BLaER1 treated with 17β-estradiol and CSF1 and Interleukin-3, amounts not matched to agents 10 nM and 100 nM (cell line): Measurements from ENCODE around the gene RPP25L.
"Not testable (repeated sequence)": the region's sequence is repeated elsewhere in the genome, so short reads cannot be mapped to it uniquely, and the experiment has no call there.

ENCODE experiments used
- H3K27ac ChIP-seq, 11 experiments: shearing (Covaris generic); formaldehyde crosslinking; 2 replicates each; pipeline ENCODE4 v1.8.1; 2022
- H3K27me3 ChIP-seq, 11 experiments: shearing (Covaris generic); formaldehyde crosslinking; 2 replicates each; pipeline ENCODE4 v1.8.1; 2022
- H3K36me3 ChIP-seq, 11 experiments: shearing (Covaris generic); formaldehyde crosslinking; 2 replicates each; pipeline ENCODE4 v1.8.1; 2022
- H3K4me1 ChIP-seq, 10 experiments: shearing (Covaris generic); formaldehyde crosslinking; 2 replicates each; pipeline ENCODE4 v1.8.1; 2022
- H3K4me2 ChIP-seq, 11 experiments: shearing (Covaris generic); formaldehyde crosslinking; 2 replicates each; pipeline ENCODE4 v1.8.1; 2022
- H3K4me3 ChIP-seq, 10 experiments: shearing (Covaris generic); formaldehyde crosslinking; 2 replicates each; pipeline ENCODE4 v1.8.1; 2022
- H3K9ac ChIP-seq, 11 experiments: shearing (Covaris generic); formaldehyde crosslinking; 2 replicates each; pipeline ENCODE4 v1.8.1; 2022
- H3K9me3 ChIP-seq, 11 experiments: shearing (Covaris generic); formaldehyde crosslinking; replicated peaks in 1 of 11; 2 replicates each; pipeline ENCODE4 v1.8.1; 2022
- H4K20me1 ChIP-seq, 11 experiments: shearing (Covaris generic); formaldehyde crosslinking; 2 replicates each; pipeline ENCODE4 v1.8.1; 2022
- Cebpa-rat ChIP-seq, 11 experiments: shearing (Covaris generic); IDR thresholded peaks; 2 replicates each; pipeline ENCODE4 v1.8.1; 2022

Gene RPP25L

DNA sequence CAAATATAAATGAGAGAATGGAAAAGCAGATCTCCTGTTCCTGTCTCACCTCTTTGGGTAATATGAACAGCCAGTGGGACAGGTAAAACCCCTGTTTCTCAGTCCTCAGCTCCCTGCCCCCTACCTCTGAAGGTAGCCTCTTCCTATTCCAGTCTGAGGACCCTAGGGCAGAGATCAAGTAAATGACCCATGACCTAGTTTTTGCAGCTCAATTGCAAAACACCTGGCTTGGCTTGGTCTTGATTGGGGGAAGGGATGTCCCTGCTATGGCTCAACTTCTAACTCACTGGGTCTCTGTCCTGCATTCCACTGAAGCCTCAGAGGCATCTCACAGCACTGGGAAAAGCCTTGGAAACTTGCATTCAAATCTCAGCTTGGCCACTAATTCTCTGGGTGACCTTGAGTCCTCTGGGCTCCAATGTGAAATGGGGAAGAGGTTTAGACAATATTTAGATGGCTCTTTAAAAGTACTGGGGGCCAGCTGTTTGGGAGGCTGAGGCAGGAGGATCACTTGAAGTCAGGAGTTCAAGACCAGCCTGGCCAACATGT lies 32.9 kb upstream of the RPP25L start:
- Histone ChIP-seq H3K27me3 (no peaks in the 10 kb centered on the region), H4K20me1 (peaks cover 0 to 17% (median 11%) of the 10 kb centered on the region in 11 experiments; a peak in 11 of 22 replicates), H3K27ac (no peak overlapping the region), H3K9me3 (no peaks in the 10 kb centered on the region), H3K4me2 (no peak overlapping the region), H3K9ac (no peak overlapping the region), H3K4me1 (peaks cover 20 to 38% (median 29%) of the 10 kb centered on the region in 10 experiments), H3K36me3 (peaks cover 16 to 21% (median 19%) of the 10 kb centered on the region in 11 experiments), H3K4me3 (no peak overlapping the region)
- TF ChIP-seq Cebpa-rat (IDR thresholded peaks at IDR 0.05) = no peak

- Histone ChIP-seq H3K4me2 (no peak overlapping the region), H3K27ac (no peak overlapping the region), H3K9ac (no peak overlapping the region), H3K4me3 (no peak overlapping the region), H4K20me1 (peaks cover 0 to 8% (median 6%) of the 10 kb centered on the region in 11 experiments; a peak in 11 of 22 replicates), H3K36me3 (no peaks in the 10 kb centered on the region), H3K9me3 (no peaks in the 10 kb centered on the region), H3K27me3 (no peaks in the 10 kb centered on the region), H3K4me1 (peaks cover 19 to 29% (median 22%) of the 10 kb centered on the region in 10 experiments)
- no peak for TF ChIP-seq Cebpa-rat (IDR thresholded peaks at IDR 0.05)
These were observed 30.8 kb upstream of the RPP25L start for GRCh38 chr9:34642679-34643078.

DNA sequence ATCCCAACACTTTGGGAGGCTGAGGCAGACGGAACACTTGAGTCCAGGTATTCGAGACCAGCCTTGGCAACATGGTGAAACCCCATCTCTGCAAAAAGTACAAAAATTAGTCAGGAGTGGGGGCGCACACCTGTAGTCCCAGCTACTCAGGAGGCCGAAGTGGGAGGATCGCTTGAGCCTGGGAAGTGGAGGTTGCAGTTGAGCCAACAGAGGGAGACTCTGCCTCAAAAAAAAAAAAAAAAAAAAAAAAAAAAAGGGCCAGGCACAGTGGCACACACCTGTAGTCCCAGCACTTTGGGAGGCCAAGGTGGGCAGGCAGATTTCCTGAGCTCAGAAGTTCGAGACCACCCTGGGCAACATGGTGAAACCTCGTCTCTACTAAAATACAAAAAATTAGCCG lies 27.4 kb upstream of the RPP25L start:
- H3K4me3 ChIP-seq, H3K27me3 ChIP-seq, H3K9me3 ChIP-seq, H3K4me2 ChIP-seq, H3K27ac ChIP-seq, H3K9ac ChIP-seq: not testable (repeated sequence)
- peaks cover 38 to 48% (median 41%) of the 10 kb centered on the region in 10 experiments for H3K4me1 ChIP-seq
- H3K36me3 ChIP-seq = peaks cover 0 to 16% (median 12%) of the 10 kb centered on the region in 11 experiments; a peak in 13 of 22 replicates
- H4K20me1 ChIP-seq = peaks cover 0 to 28% (median 17%) of the 10 kb centered on the region in 11 experiments; a peak in 16 of 22 replicates

DNA sequence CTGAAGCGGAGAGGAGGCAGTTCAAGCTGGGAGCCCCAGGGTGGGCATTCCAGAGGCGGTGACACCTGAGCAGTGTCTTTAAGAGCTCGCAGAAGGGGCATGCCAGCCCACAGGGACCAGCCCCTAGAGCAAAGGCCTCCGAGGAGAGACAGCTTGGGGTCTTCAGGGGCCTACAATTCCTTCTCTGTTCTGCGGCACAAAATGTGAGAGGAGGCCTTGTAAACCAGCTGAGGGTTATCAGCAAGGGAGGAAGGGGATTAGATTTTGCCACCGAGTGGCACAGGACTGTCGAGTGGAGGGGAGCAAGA lies 26.2 kb upstream of the RPP25L start:
- no peaks in the 10 kb centered on the region for H3K27me3 ChIP-seq
- peak overlapping the region; percentile 64 to 82 (median 74) for H3K4me3 ChIP-seq
- H3K9me3 ChIP-seq = no peaks in the 10 kb centered on the region
- H3K27ac ChIP-seq = peak overlapping the region; percentile 76 to 88 (median 82)
- peaks cover 0 to 40% (median 28%) of the 10 kb centered on the region in 11 experiments; a peak in 16 of 22 replicates for H4K20me1 ChIP-seq
- H3K4me1 ChIP-seq = peaks cover 38 to 53% (median 47%) of the 10 kb centered on the region in 10 experiments
- TF ChIP-seq Cebpa-rat (IDR thresholded peaks at IDR 0.05) = no peak
- peak overlapping the region; percentile 79 to 92 (median 85) for H3K9ac ChIP-seq
- peak overlapping the region; percentile 87 to 99 (median 97) for H3K4me2 ChIP-seq
- H3K36me3 ChIP-seq = peaks cover 0 to 21% (median 12%) of the 10 kb centered on the region in 11 experiments; a peak in 14 of 22 replicates

DNA sequence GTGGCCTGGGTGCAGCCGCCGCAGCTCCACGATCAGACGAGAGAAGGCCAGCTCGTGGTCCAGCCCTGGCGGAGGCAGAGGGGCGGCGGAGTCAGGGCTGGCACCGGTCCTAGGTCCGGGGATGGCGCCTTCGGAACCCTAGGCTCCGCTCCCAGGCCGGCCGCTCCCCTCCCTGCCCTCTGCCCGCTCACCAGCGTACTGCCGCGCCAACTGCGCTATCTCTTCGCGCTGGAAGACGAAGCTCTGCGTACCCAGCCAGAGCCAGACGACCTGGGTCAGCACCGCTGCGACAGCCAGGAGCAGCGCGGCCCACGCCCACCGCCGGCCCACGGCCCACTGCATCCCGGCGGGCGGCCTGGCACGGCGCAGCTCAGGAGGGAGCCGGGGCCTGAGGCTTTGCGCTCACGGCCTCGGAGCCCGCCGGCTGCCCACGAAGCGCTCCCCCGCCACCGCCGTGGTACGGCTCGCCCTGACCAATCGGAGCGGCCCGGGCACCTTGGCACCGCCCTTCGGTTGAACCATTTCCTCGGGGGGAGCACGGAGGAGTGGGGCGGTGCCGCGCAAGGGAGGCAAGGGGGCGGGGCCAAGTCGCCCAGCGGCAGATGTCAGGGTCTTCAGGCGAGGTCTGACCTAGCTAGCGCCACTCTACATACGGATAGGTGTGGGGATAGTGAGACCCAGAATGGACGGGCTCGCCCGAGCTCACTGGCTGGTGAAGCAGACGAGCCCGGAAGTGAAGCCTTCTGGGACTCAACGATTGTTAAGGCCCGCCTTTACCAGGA lies 25.6 kb upstream of the RPP25L start, which contains the start of gene SIGMAR1:
TSS of gene SIGMAR1 (minus strand) at position 432 of the 782 bp plus-strand sequence. CDS start at position 342, 90 bp downstream.
- Histone ChIP-seq H3K4me3 (peak within 1 kb of the TSS; percentile 64 to 82 (median 74)), H3K27me3 (no peaks in the 10 kb centered on the region), H3K4me2 (peak within 1 kb of the TSS; percentile 87 to 99 (median 97)), H4K20me1 (peaks cover 0 to 46% (median 32%) of the 10 kb centered on the region in 11 experiments; a peak in 16 of 22 replicates), H3K9ac (peak within 1 kb of the TSS; percentile 79 to 92 (median 85)), H3K4me1 (peaks cover 38 to 53% (median 47%) of the 10 kb centered on the region in 10 experiments), H3K9me3 (no peaks in the 10 kb centered on the region), H3K27ac (peak within 1 kb of the TSS; percentile 76 to 88 (median 82)), H3K36me3 (peaks cover 0 to 23% (median 12%) of the 10 kb centered on the region in 11 experiments; a peak in 14 of 22 replicates)
- TF ChIP-seq Cebpa-rat (IDR thresholded peaks at IDR 0.05) = no peak

GRCh38 chr9:34636791-34637355 lies 25.0 kb upstream of the RPP25L start:
- Histone ChIP-seq H3K4me3 (peak overlapping the region; percentile 64 to 82 (median 74)), H3K4me2 (peak overlapping the region; percentile 87 to 99 (median 97)), H3K4me1 (peaks cover 38 to 53% (median 47%) of the 10 kb centered on the region in 10 experiments), H3K9me3 (no peaks in the 10 kb centered on the region), H3K9ac (peak overlapping the region; percentile 79 to 92 (median 85)), H3K27me3 (peaks cover 0 to 5% (median under 1%) of the 10 kb centered on the region in 11 experiments; a peak in 8 of 22 replicates), H3K27ac (peak overlapping the region; percentile 76 to 88 (median 82); a peak in 21 of 22 replicates), H4K20me1 (peaks cover 0 to 52% (median 32%) of the 10 kb centered on the region in 11 experiments; a peak in 16 of 22 replicates), H3K36me3 (peaks cover 0 to 23% (median 12%) of the 10 kb centered on the region in 11 experiments; a peak in 14 of 22 replicates)
- TF ChIP-seq Cebpa-rat (IDR thresholded peaks at IDR 0.05) = no peak

GRCh38 chr9:34635556-34635955 lies 23.7 kb upstream of the RPP25L start:
- Histone ChIP-seq H3K36me3 (peaks cover 0 to 23% (median 12%) of the 10 kb centered on the region in 11 experiments; a peak in 14 of 22 replicates), H4K20me1 (peaks cover 0 to 61% (median 36%) of the 10 kb centered on the region in 11 experiments; a peak in 16 of 22 replicates), H3K9ac (peak overlapping the region in 10 of 11 experiments; percentile 4 to 89 (median 44); a peak in 14 of 22 replicates), H3K4me2 (peak overlapping the region; percentile 87 to 99 (median 97)), H3K4me3 (peak overlapping the region in 9 of 10 experiments; percentile 7 to 82 (median 75); a peak in 14 of 20 replicates), H3K27me3 (peaks cover 11 to 18% (median 13%) of the 10 kb centered on the region in 11 experiments), H3K4me1 (peaks cover 31 to 49% (median 44%) of the 10 kb centered on the region in 10 experiments), H3K27ac (peak overlapping the region in 4 of 11 experiments; percentile 8 to 21 (median 16); a peak in 3 of 22 replicates), H3K9me3 (no peaks in the 10 kb centered on the region)
- TF ChIP-seq Cebpa-rat (IDR thresholded peaks at IDR 0.05) = no peak

DNA sequence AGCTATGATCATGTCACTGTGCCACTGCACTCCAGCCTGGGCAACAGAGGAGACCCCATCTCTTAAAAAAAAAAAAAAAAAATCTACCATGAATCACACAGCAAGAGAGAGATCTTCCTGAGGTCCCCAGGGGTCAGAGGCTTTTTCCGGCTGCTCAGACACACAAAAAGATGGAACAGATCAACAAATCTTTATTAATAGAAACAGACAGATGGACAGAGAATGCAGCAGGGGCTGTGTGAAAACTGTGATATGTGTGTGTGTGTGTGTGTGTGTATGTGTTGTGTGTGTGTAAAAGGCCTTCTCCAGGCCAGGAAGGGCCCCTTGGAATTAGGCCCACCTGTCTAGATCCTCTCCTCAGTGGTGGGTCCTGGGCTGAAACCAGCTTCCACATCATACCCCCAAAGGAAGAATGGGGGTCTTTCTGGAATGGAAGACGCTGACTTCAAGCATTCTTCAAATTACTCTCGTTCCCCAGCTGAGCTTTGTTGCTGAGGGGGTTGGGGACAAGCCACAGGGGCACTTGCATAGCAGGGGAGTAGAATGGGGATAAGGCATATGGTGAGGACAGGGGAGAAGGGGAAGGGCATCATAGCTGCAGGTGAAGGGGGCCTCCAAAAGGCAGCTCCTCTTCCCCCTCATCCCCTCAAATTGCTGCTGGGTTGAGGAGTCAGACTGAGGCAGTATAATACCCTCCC lies 22.8 kb upstream of the RPP25L start:
- peak overlapping the region in 7 of 11 experiments; percentile 9 to 85 (median 37); a peak in 12 of 22 replicates for H3K9ac ChIP-seq
- H3K36me3 ChIP-seq = peaks cover 0 to 23% (median 12%) of the 10 kb centered on the region in 11 experiments; a peak in 14 of 22 replicates
- H3K4me2 ChIP-seq = peak overlapping the region in 10 of 11 experiments; percentile 87 to 99 (median 97); a peak in 19 of 22 replicates
- peak overlapping the region in 2 of 10 experiments; percentile 26 to 75; a peak in 2 of 20 replicates for H3K4me3 ChIP-seq
- TF ChIP-seq Cebpa-rat (IDR thresholded peaks at IDR 0.05) = no peak
- H3K27me3 ChIP-seq = peaks cover 20 to 27% (median 22%) of the 10 kb centered on the region in 11 experiments
- H4K20me1 ChIP-seq = peaks cover 0 to 69% (median 44%) of the 10 kb centered on the region in 11 experiments; a peak in 16 of 22 replicates
- no peaks in the 10 kb centered on the region for H3K9me3 ChIP-seq
- H3K27ac ChIP-seq = peak overlapping the region in 3 of 11 experiments; percentile 2 to 21 (median 8); a peak in 2 of 22 replicates
- H3K4me1 ChIP-seq = peaks cover 31 to 49% (median 44%) of the 10 kb centered on the region in 10 experiments
